Epithelial cell of esophagus (primary cell): ENCODE results near the gene PRLHR.

Source experiments
- DNase-seq: peaks from one replicate; pipeline ENCODE4 v3.0.0; 2010; ENCODE audit warnings: low read depth
- H3K4me3 ChIP-seq: 2 replicates; pipeline ENCODE4 v1.5.1; 2011; ENCODE audit warnings: mild to moderate bottlenecking, low read length, control low read depth
- CTCF ChIP-seq: IDR thresholded peaks from 2 replicates; pipeline ENCODE4 v1.5.1; 2011; ENCODE audit warnings: low read depth, mild to moderate bottlenecking, low read length, control low read depth, inconsistent platforms; ENCODE audit not compliant: insufficient read depth; ENCODE audit errors: missing control alignments

Gene PRLHR

GRCh38 chr10:118565301-118566075 is 30.0 kb downstream of the PRLHR start:
- DNase-seq, result no peak
- no peak overlapping the region for H3K4me3 ChIP-seq
- no peak for TF ChIP-seq CTCF

- TF ChIP-seq CTCF, result peak; percentile 58
- peak; percentile 56 for DNase-seq
- H3K4me3 ChIP-seq, result no peak overlapping the region
These were observed 30.8 kb downstream of the PRLHR start for GRCh38 chr10:118564652-118565051.

GRCh38 chr10:118564114-118564513 is 31.3 kb downstream of the PRLHR start:
- TF ChIP-seq CTCF, result no peak
- H3K4me3 ChIP-seq, result no peak overlapping the region
- no peak for DNase-seq

- DNase-seq, result no peak
- TF ChIP-seq CTCF, result no peak
- no peak overlapping the region for H3K4me3 ChIP-seq
These were observed 32.0 kb downstream of the PRLHR start for GRCh38 chr10:118563373-118563890.

GRCh38 chr10:118562851-118563250 is 32.6 kb downstream of the PRLHR start:
- no peak overlapping the region for H3K4me3 ChIP-seq
- no peak for TF ChIP-seq CTCF
- DNase-seq, result no peak

- TF ChIP-seq CTCF, result no peak
- peak; percentile 53 for DNase-seq
- no peak overlapping the region for H3K4me3 ChIP-seq
These were observed 37.5 kb downstream of the PRLHR start for GRCh38 chr10:118557946-118558345.

- no peak for DNase-seq
- no peak overlapping the region for H3K4me3 ChIP-seq
- no peak for TF ChIP-seq CTCF
These were observed 43.8 kb downstream of the PRLHR start for GRCh38 chr10:118551535-118552100.
